Colonic mucosa (tissue), 4 donors: ENCODE measurements around the gene GON4L. TPM values are rescaled to one million over a fixed set of nuclear protein-coding genes. Genes with fewer than 3 reads are reported as not detected.
"Not testable (repeated sequence)": the region's sequence is repeated elsewhere in the genome, so short reads cannot be mapped to it uniquely, and the experiment has no call there.

Experiments
- DNase-seq: peaks from one replicate; pipeline ENCODE4 v3.0.0-alpha.2; 2020
- H3K27ac ChIP-seq: fragments of 200-600 bp; one replicate; pipeline ENCODE4 v1.8.0; 2021
- H3K27me3 ChIP-seq: fragments of 200-600 bp; one replicate; pipeline ENCODE4 v1.8.0; 2021
- H3K36me3 ChIP-seq: fragments of 200-600 bp; one replicate; pipeline ENCODE4 v1.8.0; 2021
- H3K4me1 ChIP-seq: fragments of 200-600 bp; one replicate; pipeline ENCODE4 v1.8.0; 2021; ENCODE audit warnings: mild to moderate bottlenecking
- H3K4me3 ChIP-seq: fragments of 200-600 bp; one replicate; pipeline ENCODE4 v1.8.0; 2021
- H3K9ac ChIP-seq, 2 donors: one replicate each; pipeline ENCODE4 v1.7.0; 2013; ENCODE audit warnings: control low read depth in 2 of 2, low read depth in 2 of 2, low read length in 2 of 2
- H3K9me3 ChIP-seq: fragments of 200-600 bp; one replicate; pipeline ENCODE4 v1.8.0; 2021
- intact Hi-C: fragments of 100-400 bp; cut with DNase I; formaldehyde crosslinking; loops from one replicate; pipeline ENCODE4 v1.14.1; 2022
- total RNA-seq, 2 donors: library from RNA; stranded (reverse); fragmentation: NEBNext Ultra II Directional in 1 of 2; extraction: Animal tissue kit (Norgen Biotek cat#: 25700) in 1 of 2; gene quantifications; one replicate each; pipeline ENCODE4 v1.2.1, GENCODE V29; 2021
- TF ChIP-seq, protein P1 (sequence below): fragments of 200-600 bp; IDR thresholded peaks from one replicate; pipeline ENCODE4 v1.8.0; 2022; ENCODE audit warnings: antibody characterized with exemption, mild to moderate bottlenecking
- donor health status: healthy.
- donor health status: DM: no; HTN: no; CAD: no.
- donor health status: DM: no; HTN: no; CAD: no.

GON4L gene
- total RNA-seq, 2 donors from 2014 or later = 33.3 to 34.7 TPM

GRCh38 chr1:155719703-155720102, 137.3 kb downstream of the GON4L start:
- TF ChIP-seq, protein P1, sequence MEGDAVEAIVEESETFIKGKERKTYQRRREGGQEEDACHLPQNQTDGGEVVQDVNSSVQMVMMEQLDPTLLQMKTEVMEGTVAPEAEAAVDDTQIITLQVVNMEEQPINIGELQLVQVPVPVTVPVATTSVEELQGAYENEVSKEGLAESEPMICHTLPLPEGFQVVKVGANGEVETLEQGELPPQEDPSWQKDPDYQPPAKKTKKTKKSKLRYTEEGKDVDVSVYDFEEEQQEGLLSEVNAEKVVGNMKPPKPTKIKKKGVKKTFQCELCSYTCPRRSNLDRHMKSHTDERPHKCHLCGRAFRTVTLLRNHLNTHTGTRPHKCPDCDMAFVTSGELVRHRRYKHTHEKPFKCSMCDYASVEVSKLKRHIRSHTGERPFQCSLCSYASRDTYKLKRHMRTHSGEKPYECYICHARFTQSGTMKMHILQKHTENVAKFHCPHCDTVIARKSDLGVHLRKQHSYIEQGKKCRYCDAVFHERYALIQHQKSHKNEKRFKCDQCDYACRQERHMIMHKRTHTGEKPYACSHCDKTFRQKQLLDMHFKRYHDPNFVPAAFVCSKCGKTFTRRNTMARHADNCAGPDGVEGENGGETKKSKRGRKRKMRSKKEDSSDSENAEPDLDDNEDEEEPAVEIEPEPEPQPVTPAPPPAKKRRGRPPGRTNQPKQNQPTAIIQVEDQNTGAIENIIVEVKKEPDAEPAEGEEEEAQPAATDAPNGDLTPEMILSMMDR = no peak
- Histone ChIP-seq H3K4me3 (no peak overlapping the region), H3K36me3 (peaks cover 3% of the 10 kb centered on the region), H3K9me3 (no peaks in the 10 kb centered on the region), H3K9ac (no peak overlapping the region), H3K4me1 (no peaks in the 10 kb centered on the region), H3K27ac (no peak overlapping the region), H3K27me3 (no peaks in the 10 kb centered on the region)
- intact Hi-C loops = no loop called here
- no peak for DNase-seq

DNA sequence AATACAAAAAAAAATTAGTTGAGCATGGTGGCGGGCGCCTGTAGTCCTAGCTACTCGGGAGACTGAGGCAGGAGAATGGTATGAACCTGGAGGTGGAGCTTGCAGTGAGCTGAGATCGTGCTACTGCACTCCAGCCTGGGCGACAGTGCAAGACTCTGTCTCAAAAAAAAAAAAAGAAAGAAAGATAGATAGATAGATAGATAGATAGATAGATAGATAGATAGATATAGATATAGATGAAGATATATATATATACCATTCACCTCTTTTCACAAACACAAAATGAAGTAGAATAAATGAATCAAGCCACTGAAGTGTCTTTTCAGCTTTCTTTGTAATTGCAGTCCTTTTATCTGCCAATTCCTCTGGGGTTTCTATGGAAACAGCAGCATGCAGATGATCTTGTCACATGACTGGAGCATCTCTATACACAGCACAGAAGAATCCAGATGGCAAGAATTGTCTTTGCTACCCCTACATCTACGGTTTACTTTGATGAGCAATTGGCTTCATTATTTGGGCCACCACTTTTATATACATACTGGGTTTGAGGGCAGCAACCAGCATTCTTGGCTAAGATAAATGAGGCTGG, 138.4 kb downstream of the GON4L start:
- intact Hi-C loops, H3K36me3 ChIP-seq: not testable (repeated sequence)

GRCh38 chr1:155717041-155717440, 140.0 kb downstream of the GON4L start:
- no peaks in the 10 kb centered on the region for H3K36me3 ChIP-seq
- TF ChIP-seq, protein P1 = no peak
- H3K4me3 ChIP-seq = no peak overlapping the region
- H3K27me3 ChIP-seq = no peaks in the 10 kb centered on the region
- intact Hi-C loops = no loop called here
- H3K27ac ChIP-seq = no peak overlapping the region
- H3K4me1 ChIP-seq = no peaks in the 10 kb centered on the region
- DNase-seq = no peak
- no peaks in the 10 kb centered on the region for H3K9me3 ChIP-seq
- H3K9ac ChIP-seq = no peak overlapping the region

More for the DNA sequence above, 138.4 kb downstream of the GON4L start:
- H3K27me3 ChIP-seq, H3K27ac ChIP-seq, H3K4me1 ChIP-seq, H3K9me3 ChIP-seq, H3K9ac ChIP-seq, H3K4me3 ChIP-seq, DNase-seq: not testable (repeated sequence)

GRCh38 chr1:155715777-155716176, 141.2 kb downstream of the GON4L start:
- Histone ChIP-seq H3K4me1 (no peaks in the 10 kb centered on the region), H3K4me3 (no peak overlapping the region), H3K27ac (no peak overlapping the region), H3K9ac (no peak overlapping the region), H3K27me3 (no peaks in the 10 kb centered on the region), H3K36me3 (no peaks in the 10 kb centered on the region), H3K9me3 (no peaks in the 10 kb centered on the region)
- TF ChIP-seq, protein P1 = no peak
- no peak for DNase-seq
- intact Hi-C loops = no loop called here

DNA sequence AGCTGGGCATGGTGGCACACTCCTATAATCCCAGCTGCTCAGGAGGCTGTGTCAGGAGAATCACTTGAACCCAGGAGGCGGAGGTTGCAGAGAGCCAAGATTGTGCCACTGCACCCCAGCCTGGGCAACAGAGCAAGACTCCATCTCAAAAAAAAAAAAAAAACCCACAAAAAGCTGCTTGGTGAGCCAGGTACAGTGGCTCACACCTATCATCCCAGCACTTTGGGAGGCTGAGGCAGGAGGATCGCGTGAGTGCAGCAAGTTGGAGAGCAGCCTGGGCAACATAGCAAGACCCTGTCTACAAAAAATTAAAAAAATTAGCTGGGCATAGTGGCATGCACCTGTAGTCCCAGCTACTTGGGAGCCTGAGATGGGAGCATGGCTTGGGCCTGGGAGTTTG, 142.0 kb downstream of the GON4L start:
- DNase-seq, H3K4me1 ChIP-seq, H3K9me3 ChIP-seq, H3K36me3 ChIP-seq, H3K9ac ChIP-seq, intact Hi-C loops, H3K27me3 ChIP-seq, H3K27ac ChIP-seq, H3K4me3 ChIP-seq: not testable (repeated sequence)

- H3K4me1 ChIP-seq = no peaks in the 10 kb centered on the region
- no peak overlapping the region for H3K4me3 ChIP-seq
- H3K9ac ChIP-seq = no peak overlapping the region
- no peak overlapping the region for H3K27ac ChIP-seq
- no peaks in the 10 kb centered on the region for H3K36me3 ChIP-seq
- no peak for DNase-seq
- H3K27me3 ChIP-seq = no peaks in the 10 kb centered on the region
- H3K9me3 ChIP-seq = no peaks in the 10 kb centered on the region
- TF ChIP-seq, protein P1 = no peak
- intact Hi-C loops = no loop called here
Observed at GRCh38 chr1:155713075-155713474, 143.9 kb downstream of the GON4L start.

DNA sequence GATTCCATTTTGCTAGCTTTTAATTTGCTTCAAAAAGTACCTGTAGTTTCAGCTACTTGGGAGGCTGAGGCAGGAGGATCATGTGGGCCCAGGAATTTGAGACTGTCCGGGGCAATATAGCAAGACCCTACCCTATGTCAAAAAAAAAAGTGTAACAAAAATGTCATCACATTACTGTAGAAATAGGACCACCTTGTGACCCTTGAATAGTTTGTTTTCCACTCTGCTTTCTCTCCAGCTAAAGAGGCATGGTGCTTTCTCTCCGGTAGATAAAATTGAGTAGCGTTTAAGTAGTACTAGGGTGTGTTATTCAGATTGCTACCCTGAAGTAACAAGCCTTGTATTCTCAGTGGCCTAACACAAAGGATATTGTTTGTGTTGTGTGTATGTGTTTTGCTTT, 144.4 kb downstream of the GON4L start:
- H3K27me3 ChIP-seq, intact Hi-C loops, H3K27ac ChIP-seq, DNase-seq, H3K4me1 ChIP-seq, H3K4me3 ChIP-seq, H3K9ac ChIP-seq, H3K36me3 ChIP-seq, H3K9me3 ChIP-seq: not testable (repeated sequence)

DNA sequence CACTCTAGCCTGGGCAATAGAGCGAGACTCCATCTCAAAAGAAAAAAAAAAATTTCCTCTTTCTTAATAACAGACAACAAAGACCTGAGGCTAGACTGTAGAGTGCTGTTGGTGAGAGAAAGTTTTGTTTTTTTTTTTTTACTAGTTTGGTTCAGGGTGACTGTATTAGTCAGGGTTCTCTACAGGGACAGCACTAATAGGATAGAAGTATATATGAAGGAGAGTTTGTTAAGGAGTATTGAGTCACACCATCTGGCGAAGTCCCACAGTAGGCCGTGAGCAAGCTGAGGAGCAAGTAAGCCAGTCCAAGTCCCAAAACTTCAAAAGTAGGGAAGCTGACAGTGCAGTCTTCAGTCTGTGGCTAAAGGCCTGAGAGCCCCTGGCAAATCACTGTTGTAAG, 145.6 kb downstream of the GON4L start:
- H3K4me3 ChIP-seq, H3K36me3 ChIP-seq, H3K27ac ChIP-seq, H3K9ac ChIP-seq, intact Hi-C loops, H3K27me3 ChIP-seq, H3K9me3 ChIP-seq, DNase-seq, H3K4me1 ChIP-seq: not testable (repeated sequence)
